EH (cell line): Measurements from ENCODE around the gene RNASE2.
"Not testable (repeated sequence)": the region's sequence is repeated elsewhere in the genome, so short reads cannot be mapped to it uniquely, and the experiment has no call there.

Experiments
- DNase-seq: peaks from one replicate; pipeline ENCODE4 v3.0.0-alpha.2; 2015; ENCODE audit warnings: low read depth

The RNASE2 gene

GRCh38 chr14:20982646-20983369 lies 27.5 kb downstream of the RNASE2 start:
- no peak for DNase-seq

- not testable (repeated sequence) for DNase-seq
These were observed 30.4 kb downstream of the RNASE2 start for GRCh38 chr14:20985650-20986049.

GRCh38 chr14:20986811-20987210 lies 31.5 kb downstream of the RNASE2 start:
- peak; percentile 95 for DNase-seq

GRCh38 chr14:20988717-20989470 lies 33.6 kb downstream of the RNASE2 start:
- peak; percentile 26 for DNase-seq

- no peak for DNase-seq
These were observed 34.1 kb downstream of the RNASE2 start for GRCh38 chr14:20989471-20989786.

GRCh38 chr14:20989787-20990600 lies 34.7 kb downstream of the RNASE2 start, which contains the start of gene METTL17:
METTL17 (plus strand) TSS chr14:20989980; CDS start chr14:20990003, 23 bp downstream.
- DNase-seq, result peak; percentile 99

- DNase-seq, result no peak
These were observed 41.2 kb downstream of the RNASE2 start for GRCh38 chr14:20996521-20996920.

- DNase-seq, result no peak
These were observed 41.8 kb downstream of the RNASE2 start for GRCh38 chr14:20997115-20997514.

- no peak for DNase-seq
These were observed 42.3 kb downstream of the RNASE2 start for GRCh38 chr14:20997564-20997963.

GRCh38 chr14:20998139-20998538 lies 42.9 kb downstream of the RNASE2 start:
- DNase-seq, result no peak

- DNase-seq, result peak; percentile 87
These were observed 43.5 kb downstream of the RNASE2 start, which contains the start of gene SLC39A2 for GRCh38 chr14:20998674-20999366. SLC39A2 (plus strand) TSS chr14:20999293; CDS start chr14:20999447, 154 bp downstream.

GRCh38 chr14:20999591-20999990 lies 44.3 kb downstream of the RNASE2 start:
- no peak for DNase-seq

- no peak for DNase-seq
These were observed 45.9 kb downstream of the RNASE2 start for GRCh38 chr14:21001218-21001617.

GRCh38 chr14:21003788-21004346 lies 48.6 kb downstream of the RNASE2 start:
- no peak for DNase-seq
